Muscle layer of colon (tissue), 2 donors: Measurements from ENCODE around the gene NFAT5.

Experiments used
- H3K27ac ChIP-seq: one replicate; pipeline ENCODE4 v1.7.0; 2013; ENCODE audit warnings: low read depth, mild to moderate bottlenecking, low read length, moderate library complexity
- H3K27me3 ChIP-seq, 2 donors: one replicate each; pipeline ENCODE4 v1.7.0; 2013; ENCODE audit warnings: low read length in 2 of 2, mild to moderate bottlenecking in 2 of 2; ENCODE audit not compliant: insufficient read depth in 2 of 2, control insufficient read depth in 1 of 2
- H3K36me3 ChIP-seq: one replicate; pipeline ENCODE4 v1.7.0; 2013; ENCODE audit warnings: mild to moderate bottlenecking, low read length; ENCODE audit not compliant: insufficient read depth
- H3K4me1 ChIP-seq: one replicate; pipeline ENCODE4 v1.7.0; 2013; ENCODE audit warnings: mild to moderate bottlenecking, low read length; ENCODE audit not compliant: insufficient read depth
- H3K4me3 ChIP-seq, 2 donors: one replicate each; pipeline ENCODE4 v1.7.0; 2013; ENCODE audit warnings: low read length in 2 of 2, low read depth in 1 of 2, mild to moderate bottlenecking in 1 of 2, moderate library complexity in 1 of 2
- H3K9ac ChIP-seq: one replicate; pipeline ENCODE4 v1.7.0; 2013; ENCODE audit warnings: low read length
- H3K9me3 ChIP-seq: one replicate; pipeline ENCODE4 v1.7.0; 2013; ENCODE audit warnings: mild to moderate bottlenecking, low read length
- donor health status: abdominal sarcoma.
- donor health status: Adenocarcinoma of cecum.

The NFAT5 gene

DNA sequence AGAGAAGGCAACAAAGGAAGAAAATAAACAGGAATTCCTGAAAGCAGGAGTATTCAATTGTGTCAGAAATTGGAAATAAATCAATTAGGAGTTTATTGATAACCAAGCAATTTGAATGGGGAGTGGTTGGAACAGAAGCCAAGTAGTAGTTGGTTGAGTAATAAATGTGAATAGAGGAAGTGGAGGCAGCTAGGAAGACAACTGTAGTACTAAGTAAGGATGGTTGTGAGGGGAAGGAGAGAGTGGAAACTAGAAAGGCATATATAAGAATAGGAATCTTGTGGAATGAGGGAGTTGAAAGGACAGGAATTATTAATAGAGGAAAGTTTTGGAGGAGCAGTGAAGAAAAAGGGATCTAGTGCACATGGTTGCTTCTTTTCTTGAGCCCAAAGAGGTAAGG is 34.4 kb downstream of the NFAT5 start:
- H3K36me3 ChIP-seq, result no peaks in the 10 kb centered on the region
- H3K9ac ChIP-seq, result no peak overlapping the region
- no peak overlapping the region for H3K4me3 ChIP-seq
- H3K9me3 ChIP-seq, result no peaks in the 10 kb centered on the region
- no peaks in the 10 kb centered on the region for H3K27me3 ChIP-seq
- H3K27ac ChIP-seq, result no peak overlapping the region
- no peaks in the 10 kb centered on the region for H3K4me1 ChIP-seq

DNA sequence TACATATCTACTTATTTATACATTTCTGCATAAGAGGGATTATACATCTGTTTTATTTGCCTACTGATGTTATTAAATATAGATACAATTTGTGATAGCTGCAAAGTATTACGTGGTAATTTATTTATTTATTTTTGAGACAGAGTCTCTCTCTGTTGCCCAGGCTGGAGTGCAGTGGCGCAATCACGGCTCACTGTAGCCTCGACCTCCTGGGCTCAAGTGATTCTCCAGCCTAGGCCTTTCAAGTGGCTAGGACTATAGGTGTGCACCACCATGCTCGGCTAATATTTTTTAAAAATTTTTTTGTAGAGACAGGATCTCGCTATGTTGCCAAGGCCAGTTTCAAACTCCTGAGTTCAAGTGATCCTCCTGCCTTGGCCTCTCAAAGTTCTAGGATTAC is 35.5 kb downstream of the NFAT5 start:
- Histone ChIP-seq H3K27ac (no peak overlapping the region), H3K9me3 (no peaks in the 10 kb centered on the region), H3K4me1 (no peaks in the 10 kb centered on the region), H3K4me3 (no peak overlapping the region), H3K27me3 (no peaks in the 10 kb centered on the region), H3K9ac (no peak overlapping the region), H3K36me3 (no peaks in the 10 kb centered on the region)

GRCh38 chr16:69606985-69607384 is 41.2 kb downstream of the NFAT5 start:
- H3K9me3 ChIP-seq, result no peaks in the 10 kb centered on the region
- H3K27ac ChIP-seq, result no peak overlapping the region
- H3K4me1 ChIP-seq, result peaks cover 28% of the 10 kb centered on the region
- H3K36me3 ChIP-seq, result no peaks in the 10 kb centered on the region
- no peaks in the 10 kb centered on the region for H3K27me3 ChIP-seq
- no peak overlapping the region for H3K9ac ChIP-seq
- no peak overlapping the region for H3K4me3 ChIP-seq

- Histone ChIP-seq H3K27ac (no peak overlapping the region), H3K4me3 (no peak overlapping the region), H3K27me3 (no peaks in the 10 kb centered on the region), H3K9me3 (no peaks in the 10 kb centered on the region), H3K4me1 (peaks cover 31% of the 10 kb centered on the region), H3K9ac (no peak overlapping the region), H3K36me3 (no peaks in the 10 kb centered on the region)
Measured at GRCh38 chr16:69607674-69608073, 41.9 kb downstream of the NFAT5 start.

- H3K36me3 ChIP-seq, result no peaks in the 10 kb centered on the region
- H3K4me1 ChIP-seq, result peaks cover 52% of the 10 kb centered on the region
- H3K9me3 ChIP-seq, result no peaks in the 10 kb centered on the region
- no peak overlapping the region for H3K9ac ChIP-seq
- no peaks in the 10 kb centered on the region for H3K27me3 ChIP-seq
- no peak overlapping the region for H3K27ac ChIP-seq
- no peak overlapping the region for H3K4me3 ChIP-seq
Measured at GRCh38 chr16:69610356-69610755, 44.6 kb downstream of the NFAT5 start.

DNA sequence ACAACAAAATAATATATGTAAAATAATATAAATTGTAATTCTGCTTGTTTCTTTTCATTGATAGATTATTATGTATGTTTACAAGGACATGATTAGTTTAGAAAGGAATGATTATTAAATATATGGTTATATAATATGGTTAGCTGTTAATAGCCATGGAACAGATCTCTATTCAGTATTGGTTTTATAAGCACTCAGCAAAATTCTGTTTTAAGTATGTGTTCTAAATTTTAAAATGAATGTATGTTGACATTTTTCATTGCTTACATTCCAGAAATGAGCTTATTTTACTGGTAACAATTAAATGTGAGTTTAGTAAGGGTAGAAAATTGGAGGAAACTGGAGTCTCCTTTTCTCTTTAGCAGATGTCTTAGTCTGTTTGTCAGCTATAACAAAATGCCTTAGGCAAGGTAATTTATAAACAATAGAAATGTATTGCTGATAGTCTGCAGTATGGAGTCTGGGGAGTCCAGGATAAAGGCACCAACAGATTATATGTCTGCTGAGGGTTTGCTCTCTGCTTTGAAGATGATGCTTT is 45.4 kb downstream of the NFAT5 start:
- Histone ChIP-seq H3K9ac (no peak overlapping the region), H3K27me3 (no peaks in the 10 kb centered on the region), H3K9me3 (no peaks in the 10 kb centered on the region), H3K4me3 (no peak overlapping the region), H3K4me1 (peaks cover 52% of the 10 kb centered on the region), H3K36me3 (no peaks in the 10 kb centered on the region), H3K27ac (no peak overlapping the region)

DNA sequence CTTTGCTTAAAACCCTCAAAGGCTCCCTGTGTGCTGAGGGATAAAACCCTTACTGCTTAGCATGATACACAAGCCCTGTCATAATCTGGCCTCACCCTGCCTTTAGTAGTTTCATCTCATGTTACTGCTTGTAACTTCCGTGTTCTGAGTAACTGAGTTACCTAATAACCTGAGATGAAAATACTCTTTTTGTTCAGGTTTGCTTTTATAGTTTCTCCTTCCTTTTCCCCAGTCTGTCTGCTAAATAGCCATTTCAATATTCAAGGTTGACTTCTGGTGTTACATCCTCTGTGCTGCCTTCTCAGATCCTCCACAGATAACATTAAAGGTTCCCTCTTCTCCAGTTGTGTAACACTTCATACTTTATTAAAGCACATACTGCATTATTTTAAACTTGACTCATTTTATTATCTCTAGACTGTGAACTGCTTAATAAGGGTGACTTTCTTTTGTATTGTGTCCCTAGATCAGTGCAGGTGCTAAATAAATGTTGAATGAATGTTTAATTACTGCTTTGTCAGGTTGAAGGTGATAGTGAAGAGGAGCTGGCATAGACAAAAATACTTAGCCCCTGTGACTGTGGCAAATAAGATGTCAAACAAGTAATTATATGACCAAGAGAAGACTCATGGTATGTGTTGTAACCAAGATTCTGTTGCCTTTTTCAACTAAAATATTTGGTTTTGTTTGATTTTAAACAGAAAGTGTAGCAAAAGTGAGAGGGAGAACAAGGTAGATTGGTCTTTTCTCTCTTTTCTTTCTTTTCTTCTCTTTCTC is 47.8 kb downstream of the NFAT5 start:
- H3K27me3 ChIP-seq, result no peaks in the 10 kb centered on the region

DNA sequence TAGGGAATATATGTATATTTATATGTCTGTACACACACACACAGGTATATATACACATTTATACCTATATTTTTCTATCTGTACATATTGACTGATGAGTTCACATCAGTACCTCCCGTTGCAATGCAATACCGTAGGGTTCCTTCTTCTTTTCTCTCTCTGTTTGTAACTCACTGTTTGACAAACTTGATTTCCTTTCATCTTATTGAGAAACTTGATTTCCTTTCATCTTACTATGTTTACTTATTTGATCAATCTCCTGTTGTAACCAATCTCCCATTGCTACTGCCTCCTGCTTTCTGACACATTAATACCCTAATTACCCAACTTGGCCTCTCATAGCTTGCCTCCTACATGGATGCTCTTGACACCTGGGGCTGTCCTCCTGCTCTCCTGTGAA is 49.8 kb downstream of the NFAT5 start:
- Histone ChIP-seq H3K36me3 (no peaks in the 10 kb centered on the region), H3K9me3 (no peaks in the 10 kb centered on the region), H3K4me3 (no peak overlapping the region), H3K4me1 (peaks cover 45% of the 10 kb centered on the region), H3K9ac (no peak overlapping the region), H3K27ac (no peak overlapping the region), H3K27me3 (no peaks in the 10 kb centered on the region)

More for the DNA sequence above, 47.8 kb downstream of the NFAT5 start:
- no peaks in the 10 kb centered on the region for H3K36me3 ChIP-seq
- peaks cover 56% of the 10 kb centered on the region for H3K4me1 ChIP-seq
- H3K9me3 ChIP-seq, result no peaks in the 10 kb centered on the region
- H3K4me3 ChIP-seq, result no peak overlapping the region
- no peak overlapping the region for H3K27ac ChIP-seq
- H3K9ac ChIP-seq, result no peak overlapping the region

- Histone ChIP-seq H3K27ac (no peak overlapping the region), H3K4me1 (peaks cover 41% of the 10 kb centered on the region), H3K36me3 (no peaks in the 10 kb centered on the region)
Measured at GRCh38 chr16:69616082-69616481, 50.3 kb downstream of the NFAT5 start.

GRCh38 chr16:69618307-69618706 is 52.5 kb downstream of the NFAT5 start:
- Histone ChIP-seq H3K9me3 (no peaks in the 10 kb centered on the region), H3K4me1 (peaks cover 23% of the 10 kb centered on the region), H3K27me3 (no peaks in the 10 kb centered on the region), H3K9ac (no peak overlapping the region), H3K36me3 (no peaks in the 10 kb centered on the region), H3K27ac (no peak overlapping the region), H3K4me3 (no peak overlapping the region)

More at GRCh38 chr16:69616082-69616481, 50.3 kb downstream of the NFAT5 start:
- H3K27me3 ChIP-seq, result no peaks in the 10 kb centered on the region
- no peaks in the 10 kb centered on the region for H3K9me3 ChIP-seq
- H3K9ac ChIP-seq, result no peak overlapping the region
- no peak overlapping the region for H3K4me3 ChIP-seq

DNA sequence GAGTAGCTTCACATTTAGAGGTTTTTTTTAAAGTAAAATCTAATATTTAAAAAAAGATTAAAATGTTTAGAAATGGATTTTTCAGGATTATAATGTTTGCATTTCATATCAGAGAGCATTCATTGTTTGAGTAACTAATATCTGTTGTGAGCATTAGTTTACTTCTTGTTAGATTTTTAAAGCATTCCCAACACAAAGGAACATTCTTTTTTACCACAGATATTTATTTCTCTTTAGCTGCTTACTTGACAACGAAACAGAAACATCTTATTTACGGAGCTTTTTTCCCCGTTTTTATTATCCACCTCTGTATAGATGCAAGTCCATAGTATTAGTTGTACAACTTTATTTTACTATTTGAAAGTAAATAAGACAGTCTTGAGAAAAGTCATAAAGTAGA is 53.0 kb downstream of the NFAT5 start:
- no peaks in the 10 kb centered on the region for H3K36me3 ChIP-seq
- H3K27me3 ChIP-seq, result no peaks in the 10 kb centered on the region
- H3K27ac ChIP-seq, result no peak overlapping the region
- H3K9ac ChIP-seq, result no peak overlapping the region
- no peaks in the 10 kb centered on the region for H3K9me3 ChIP-seq
- no peak overlapping the region for H3K4me3 ChIP-seq
- H3K4me1 ChIP-seq, result peaks cover 19% of the 10 kb centered on the region

- Histone ChIP-seq H3K27ac (no peak overlapping the region), H3K4me3 (no peak overlapping the region)
Measured at GRCh38 chr16:69619514-69619913, 53.7 kb downstream of the NFAT5 start.

More at GRCh38 chr16:69619514-69619913, 53.7 kb downstream of the NFAT5 start:
- no peak overlapping the region for H3K9ac ChIP-seq
- H3K36me3 ChIP-seq, result no peaks in the 10 kb centered on the region
- no peaks in the 10 kb centered on the region for H3K27me3 ChIP-seq
- H3K4me1 ChIP-seq, result peaks cover 11% of the 10 kb centered on the region
- H3K9me3 ChIP-seq, result no peaks in the 10 kb centered on the region
